Progenitor cell of endocrine pancreas (in vitro differentiated cells): ENCODE results near the gene APOBEC3B. TPM values are rescaled to one million over a fixed set of nuclear protein-coding genes. Genes with fewer than 3 reads are reported as not detected.

Experiments used
- DNase-seq: peaks from one replicate; pipeline ENCODE4 v3.0.0; 2021; ENCODE audit warnings: low spot score; ENCODE audit not compliant: unreplicated experiment
- H3K27ac Mint-ChIP-seq: 2 replicates; pipeline ENCODE4 v1.8.0; 2021; ENCODE audit warnings: mild to moderate bottlenecking, moderate library complexity, mixed read lengths
- H3K27me3 Mint-ChIP-seq: 2 replicates; pipeline ENCODE4 v1.8.0; 2021; ENCODE audit warnings: mixed read lengths
- H3K36me3 Mint-ChIP-seq: 2 replicates; pipeline ENCODE4 v1.8.0; 2022; ENCODE audit warnings: mixed read lengths; ENCODE audit not compliant: insufficient read depth
- H3K4me1 Mint-ChIP-seq: 2 replicates; pipeline ENCODE4 v1.8.0; 2021; ENCODE audit warnings: low read depth, mixed read lengths
- H3K4me3 Mint-ChIP-seq: 2 replicates; pipeline ENCODE4 v1.8.0; 2021; ENCODE audit warnings: low read depth, mild to moderate bottlenecking, moderate library complexity, mixed read lengths
- H3K9me3 Mint-ChIP-seq: 2 replicates; pipeline ENCODE4 v1.8.0; 2021; ENCODE audit warnings: low read depth, mixed read lengths
- total RNA-seq: library from RNA; stranded (reverse); gene quantifications from 2 replicates; pipeline ENCODE4 v1.2.1, GENCODE V29; 2021
- TF ChIP-seq, protein P1 (sequence below): fragments of 200-600 bp; sonication (generic); IDR thresholded peaks from one replicate; pipeline ENCODE4 v1.5.0; 2021; ENCODE audit warnings: antibody characterized with exemption, mild to moderate bottlenecking; ENCODE audit not compliant: unreplicated experiment

APOBEC3B gene
- total RNA-seq, 1 donor from 2014 or later: 10.1 TPM

DNA sequence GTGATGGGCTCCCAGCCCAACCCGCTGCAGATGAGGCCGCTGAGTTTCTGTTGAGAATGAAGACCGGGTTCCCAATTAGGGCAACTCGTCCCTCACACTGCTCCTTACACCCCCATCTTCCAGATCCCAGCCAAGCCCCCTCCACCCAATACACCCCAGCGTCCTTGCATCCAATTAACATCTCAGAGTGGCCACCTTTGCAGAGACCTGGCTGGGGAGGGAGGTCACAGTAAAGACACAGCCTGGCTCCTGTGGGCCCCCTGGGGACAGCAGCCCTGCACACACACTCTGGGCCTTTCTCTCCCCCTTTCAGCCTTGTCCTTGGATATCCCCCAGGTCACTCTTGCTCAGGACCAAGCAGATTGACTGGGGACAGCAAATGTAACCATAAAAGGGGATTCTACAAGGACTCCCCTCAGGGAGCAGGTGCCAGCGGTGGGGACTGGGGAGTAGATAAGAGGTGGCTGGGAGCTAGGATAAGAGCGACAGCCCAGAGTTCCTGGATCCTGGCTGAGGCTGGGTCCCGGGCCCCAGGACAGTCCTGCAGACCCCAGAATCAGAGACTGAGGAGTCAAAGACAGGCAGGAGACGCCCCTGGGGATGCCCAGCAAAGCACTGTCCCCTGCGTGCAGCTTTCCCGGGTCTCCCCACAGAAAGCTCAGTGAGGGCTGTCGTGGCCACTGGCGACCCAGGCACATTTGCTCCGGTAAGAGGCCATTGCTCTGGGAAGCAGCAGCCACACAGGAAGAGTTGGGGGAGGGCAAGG lies 16.4 kb upstream of the APOBEC3B start:
- no peak for DNase-seq
- Mint-ChIP-seq H3K27me3 (peaks cover 16% of the 10 kb centered on the region), H3K9me3 (no peaks in the 10 kb centered on the region), H3K4me3 (no peak overlapping the region), H3K4me1 (peaks cover 5% of the 10 kb centered on the region), H3K27ac (peak overlapping the region; percentile 13), H3K36me3 (no peaks in the 10 kb centered on the region)
- TF ChIP-seq, protein P1, sequence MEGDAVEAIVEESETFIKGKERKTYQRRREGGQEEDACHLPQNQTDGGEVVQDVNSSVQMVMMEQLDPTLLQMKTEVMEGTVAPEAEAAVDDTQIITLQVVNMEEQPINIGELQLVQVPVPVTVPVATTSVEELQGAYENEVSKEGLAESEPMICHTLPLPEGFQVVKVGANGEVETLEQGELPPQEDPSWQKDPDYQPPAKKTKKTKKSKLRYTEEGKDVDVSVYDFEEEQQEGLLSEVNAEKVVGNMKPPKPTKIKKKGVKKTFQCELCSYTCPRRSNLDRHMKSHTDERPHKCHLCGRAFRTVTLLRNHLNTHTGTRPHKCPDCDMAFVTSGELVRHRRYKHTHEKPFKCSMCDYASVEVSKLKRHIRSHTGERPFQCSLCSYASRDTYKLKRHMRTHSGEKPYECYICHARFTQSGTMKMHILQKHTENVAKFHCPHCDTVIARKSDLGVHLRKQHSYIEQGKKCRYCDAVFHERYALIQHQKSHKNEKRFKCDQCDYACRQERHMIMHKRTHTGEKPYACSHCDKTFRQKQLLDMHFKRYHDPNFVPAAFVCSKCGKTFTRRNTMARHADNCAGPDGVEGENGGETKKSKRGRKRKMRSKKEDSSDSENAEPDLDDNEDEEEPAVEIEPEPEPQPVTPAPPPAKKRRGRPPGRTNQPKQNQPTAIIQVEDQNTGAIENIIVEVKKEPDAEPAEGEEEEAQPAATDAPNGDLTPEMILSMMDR: no peak

DNA sequence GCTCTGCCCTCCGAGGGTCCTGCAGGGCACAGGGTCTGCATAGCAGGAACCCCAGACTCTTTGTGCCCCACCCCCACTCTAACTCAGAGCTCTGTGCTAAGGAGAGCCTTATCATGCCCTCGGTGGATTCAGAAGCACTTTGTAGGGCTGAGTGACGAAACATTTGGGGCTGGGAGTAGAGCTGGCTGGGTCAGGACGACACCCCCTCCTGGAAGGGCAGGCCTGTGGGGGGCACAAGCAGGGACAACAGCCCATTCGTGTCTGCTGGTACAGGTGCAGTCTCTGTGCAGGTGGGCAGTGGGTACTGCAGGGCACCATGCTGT lies 15.8 kb upstream of the APOBEC3B start:
- Mint-ChIP-seq H3K27ac (no peak overlapping the region), H3K4me1 (peaks cover 5% of the 10 kb centered on the region), H3K4me3 (no peak overlapping the region), H3K9me3 (no peaks in the 10 kb centered on the region), H3K36me3 (no peaks in the 10 kb centered on the region), H3K27me3 (peaks cover 19% of the 10 kb centered on the region)
- DNase-seq: no peak
- TF ChIP-seq, protein P1: no peak

DNA sequence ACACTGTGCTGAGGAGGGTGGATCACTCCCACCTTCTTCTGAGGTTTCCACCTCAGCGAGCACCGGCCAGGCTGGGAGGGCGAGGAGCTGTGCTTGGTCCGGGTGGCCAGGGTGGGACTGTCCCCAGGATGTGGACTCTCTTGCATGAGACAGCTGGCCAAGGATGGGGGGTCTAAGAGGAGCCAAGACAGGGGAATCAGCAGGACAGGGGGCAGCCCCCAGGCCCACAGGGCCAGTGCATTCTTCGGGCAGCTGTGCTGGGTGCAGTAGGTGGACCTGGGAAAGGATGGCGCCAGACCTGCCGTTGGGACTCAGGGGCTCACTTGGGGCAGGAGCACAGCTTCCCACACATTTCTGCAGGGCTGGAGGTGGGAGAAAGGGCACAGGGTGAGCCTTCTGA lies 15.2 kb upstream of the APOBEC3B start:
- DNase-seq: no peak
- H3K9me3 Mint-ChIP-seq: no peaks in the 10 kb centered on the region
- no peak overlapping the region for H3K27ac Mint-ChIP-seq
- H3K4me3 Mint-ChIP-seq: no peak overlapping the region
- H3K27me3 Mint-ChIP-seq: peaks cover 21% of the 10 kb centered on the region
- TF ChIP-seq, protein P1: no peak
- peaks cover 5% of the 10 kb centered on the region for H3K4me1 Mint-ChIP-seq
- no peaks in the 10 kb centered on the region for H3K36me3 Mint-ChIP-seq

DNA sequence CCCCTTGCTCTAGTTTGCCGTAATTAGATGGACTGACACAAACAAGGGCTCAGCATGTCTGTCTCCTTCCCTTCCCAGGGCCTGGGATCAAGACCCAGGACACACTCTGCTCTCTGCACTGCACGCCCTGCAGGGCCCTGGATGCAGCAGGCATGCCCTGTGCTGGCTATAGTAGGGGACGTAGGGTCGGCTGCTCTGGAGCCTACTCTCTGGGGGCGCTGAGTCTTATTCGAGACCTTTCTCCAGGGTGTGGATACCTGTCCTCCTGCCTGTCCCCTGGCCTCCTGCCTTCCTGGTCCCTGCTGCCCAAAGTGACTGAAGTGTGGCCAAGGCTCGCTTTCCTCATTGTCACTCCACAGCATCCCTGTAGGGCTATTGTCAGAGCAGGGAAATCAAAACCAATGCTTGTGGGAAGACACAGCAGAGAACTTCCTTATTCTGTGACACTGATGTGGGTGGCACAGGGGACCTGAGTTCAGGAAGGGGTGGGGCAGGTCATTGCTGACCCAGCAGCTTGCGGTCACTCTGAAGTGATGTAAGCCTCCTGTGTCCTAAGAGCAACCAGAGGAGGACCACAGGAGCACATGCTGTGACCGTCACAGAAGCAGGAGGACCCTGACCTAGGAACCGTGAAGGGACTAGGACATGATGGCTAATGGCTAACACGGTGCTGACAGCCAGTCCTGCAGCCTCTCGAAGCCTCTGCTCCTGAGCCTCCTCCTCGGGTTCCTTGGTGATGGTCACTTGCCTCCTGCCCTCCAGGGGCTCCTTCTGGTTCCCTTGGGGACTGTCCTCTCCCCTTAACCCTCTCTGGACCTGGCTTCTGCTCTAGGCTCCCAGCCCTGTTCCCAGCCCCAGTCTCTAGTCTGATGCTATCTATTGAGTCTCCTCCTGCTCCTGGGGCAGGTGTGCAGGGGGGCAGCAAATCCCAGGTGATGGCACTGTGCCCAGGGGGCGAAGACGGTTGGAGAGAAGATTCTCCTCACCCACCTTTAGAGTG lies 14.4 kb upstream of the APOBEC3B start:
- H3K9me3 Mint-ChIP-seq: no peaks in the 10 kb centered on the region
- H3K4me3 Mint-ChIP-seq: no peak overlapping the region
- no peak overlapping the region for H3K27ac Mint-ChIP-seq
- peaks cover 5% of the 10 kb centered on the region for H3K4me1 Mint-ChIP-seq
- TF ChIP-seq, protein P1: no peak
- no peaks in the 10 kb centered on the region for H3K36me3 Mint-ChIP-seq
- DNase-seq: no peak
- peaks cover 21% of the 10 kb centered on the region for H3K27me3 Mint-ChIP-seq

DNA sequence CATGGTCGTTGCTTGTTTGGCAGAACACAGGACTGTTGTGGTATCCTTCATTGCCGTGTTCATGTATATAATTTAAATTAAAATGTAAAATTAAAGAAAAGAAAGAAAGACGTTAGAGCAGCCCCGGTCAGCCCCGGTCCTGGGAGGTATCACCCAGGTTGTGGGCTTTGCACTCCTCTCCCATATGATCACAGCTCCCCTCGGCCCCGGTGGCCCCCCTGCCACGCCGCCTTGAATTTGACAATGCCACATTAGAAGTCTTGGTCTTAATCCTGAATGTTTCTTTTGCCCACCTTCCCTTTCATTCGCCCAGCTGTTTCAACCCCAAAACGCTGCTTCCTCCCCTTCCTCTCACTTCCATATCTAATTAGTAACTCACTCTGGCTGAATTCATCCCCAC lies 13.3 kb upstream of the APOBEC3B start:
- Mint-ChIP-seq H3K4me3 (no peak overlapping the region), H3K27ac (no peak overlapping the region), H3K36me3 (no peaks in the 10 kb centered on the region), H3K27me3 (peaks cover 21% of the 10 kb centered on the region), H3K4me1 (peaks cover 3% of the 10 kb centered on the region), H3K9me3 (no peaks in the 10 kb centered on the region)
- DNase-seq: no peak
- TF ChIP-seq, protein P1: no peak
